ENCODE data around the gene RAP2B. TPM values are rescaled to one million over a fixed set of nuclear protein-coding genes. Genes with fewer than 3 reads are reported as not detected.

RAP2B gene
- polyA plus RNA-seq, 1 of the 3 experiments (the other 2 are of a cell fraction), result 7.3 TPM

DNA sequence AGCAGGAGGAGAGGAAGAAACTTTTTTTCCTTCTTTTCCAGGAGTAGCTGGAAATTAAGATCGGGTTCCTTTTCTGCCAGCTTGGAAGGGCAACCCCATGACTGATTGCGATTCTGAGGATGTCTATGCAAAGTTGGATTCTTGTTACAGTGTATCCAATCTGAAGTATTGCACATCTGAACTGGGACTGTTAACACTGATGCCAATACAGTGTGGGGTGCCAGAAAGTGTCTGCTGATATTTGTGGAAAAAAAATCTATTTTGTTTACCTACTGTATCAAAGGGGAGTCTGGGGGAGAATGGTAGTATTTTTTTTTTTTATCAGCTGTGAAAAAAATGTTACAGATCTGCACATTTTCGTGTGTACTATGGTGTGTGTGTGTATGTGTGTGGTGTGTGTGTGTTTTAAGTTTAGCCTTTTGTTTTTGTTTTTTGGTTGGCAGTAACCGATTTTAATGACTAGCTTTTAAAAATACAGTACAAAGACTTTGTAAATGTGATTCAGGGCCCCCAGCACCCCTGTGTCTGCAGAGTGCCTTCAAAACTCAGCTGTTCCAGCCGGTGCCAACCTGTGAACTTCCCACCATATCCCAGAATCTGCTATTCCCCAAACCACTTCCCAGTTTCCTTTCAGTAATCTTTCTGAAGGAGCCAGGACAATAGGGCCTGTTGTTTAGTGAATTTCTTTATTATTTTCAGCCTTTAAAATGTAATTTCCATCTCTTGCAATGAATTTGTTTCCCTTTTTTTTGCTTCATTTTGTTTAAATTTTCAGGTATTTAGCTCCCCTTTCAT lies 1.9 kb downstream of the RAP2B start:
- Histone ChIP-seq H3K36me3 (replicated peaks in 1 of 2; ENCODE audit: control insufficient read depth in 1 of 2, insufficient read depth in 2 of 2, low read length in 1 of 2) (peaks cover 12 to 49% of the 10 kb centered on the region in 2 experiments), H3K4me3 (ENCODE audit: low read depth in 2 of 2, low read length in 1 of 2) (peak overlapping the region; percentile 95 to 96), H2AFZ (ENCODE audit: low read depth) (no peak overlapping the region), H3K9ac (peak overlapping the region; percentile 91), H3F3A (replicated peaks; ENCODE audit: insufficient read depth) (peaks cover 32% of the 10 kb centered on the region), H3K27ac (ENCODE audit: low read depth in 2 of 2, low read length in 1 of 2) (peak overlapping the region in 1 of 2 experiments; percentile 71; a peak in 1 of 4 replicates), H3K4me1 (ENCODE audit: control insufficient read depth in 1 of 2, insufficient read depth in 2 of 2, low read depth in 1 of 2, low read length in 1 of 2) (peaks cover 4 to 20% of the 10 kb centered on the region in 2 experiments), H3K9me3 (no peaks in the 10 kb centered on the region), H3K4me2 (peak overlapping the region; percentile 88), H3K79me2 (ENCODE audit: insufficient read depth) (peaks cover 69% of the 10 kb centered on the region), H3K27me3 (ENCODE audit: insufficient read depth) (no peaks in the 10 kb centered on the region), H3K9me2 (no peaks in the 10 kb centered on the region), H4K20me1 (ENCODE audit: insufficient read depth) (peaks cover 59% of the 10 kb centered on the region)
- no peak for DNase-seq
- 21% methylated on average over 5 of the region's 5 CpGs for WGBS (ENCODE audit: low lambda C conversion rate)
- ChIA-PET POLR2A (interaction anchor here (0.5 kb wide), 1 partner anchor 116 kb away, joined by 3 read pairs; no protein-coding TSS in a partner anchor), CTCF (interaction anchor here (0.8 to 1.5 kb wide), 5 partner anchors 10 to 806 kb away, joined by 3 read pairs; no protein-coding TSS in a partner anchor)
- TF ChIP-seq EP300 (IDR thresholded peaks at IDR 0.05; ENCODE audit: borderline replicate concordance in 1 of 2, low read depth in 1 of 2, low read length in 1 of 2) (no peak), FOXJ3 (CRISPR knock-in tag; IDR thresholded peaks at IDR 0.05) (no peak), SIN3A (IDR thresholded peaks at IDR 0.05; ENCODE audit: borderline replicate concordance, low read depth, low read length) (no peak), ELF1 (IDR thresholded peaks at IDR 0.05) (no peak), TAF1 (IDR thresholded peaks at IDR 0.05; ENCODE audit: borderline replicate concordance, low read depth, low read length) (no peak), MXI1 (IDR thresholded peaks at IDR 0.05; ENCODE audit: low read depth, low read length) (no peak), EZH2phosphoT487 (IDR thresholded peaks at IDR 0.05; ENCODE audit: borderline replicate concordance, low read depth) (no peak), RXRA (IDR thresholded peaks at IDR 0.05; ENCODE audit: borderline replicate concordance, low read depth) (no peak), RFX5 (IDR thresholded peaks at IDR 0.05; ENCODE audit: low read length) (no peak), MEF2A (IDR thresholded peaks at IDR 0.05; ENCODE audit: borderline replicate concordance, low read depth) (no peak), CHD2 (IDR thresholded peaks at IDR 0.05; ENCODE audit: low read length, partially characterized antibody) (no peak), SMC3 (IDR thresholded peaks at IDR 0.05; ENCODE audit: low read depth, low read length) (no peak)
- TF ChIP-seq, protein P1, sequence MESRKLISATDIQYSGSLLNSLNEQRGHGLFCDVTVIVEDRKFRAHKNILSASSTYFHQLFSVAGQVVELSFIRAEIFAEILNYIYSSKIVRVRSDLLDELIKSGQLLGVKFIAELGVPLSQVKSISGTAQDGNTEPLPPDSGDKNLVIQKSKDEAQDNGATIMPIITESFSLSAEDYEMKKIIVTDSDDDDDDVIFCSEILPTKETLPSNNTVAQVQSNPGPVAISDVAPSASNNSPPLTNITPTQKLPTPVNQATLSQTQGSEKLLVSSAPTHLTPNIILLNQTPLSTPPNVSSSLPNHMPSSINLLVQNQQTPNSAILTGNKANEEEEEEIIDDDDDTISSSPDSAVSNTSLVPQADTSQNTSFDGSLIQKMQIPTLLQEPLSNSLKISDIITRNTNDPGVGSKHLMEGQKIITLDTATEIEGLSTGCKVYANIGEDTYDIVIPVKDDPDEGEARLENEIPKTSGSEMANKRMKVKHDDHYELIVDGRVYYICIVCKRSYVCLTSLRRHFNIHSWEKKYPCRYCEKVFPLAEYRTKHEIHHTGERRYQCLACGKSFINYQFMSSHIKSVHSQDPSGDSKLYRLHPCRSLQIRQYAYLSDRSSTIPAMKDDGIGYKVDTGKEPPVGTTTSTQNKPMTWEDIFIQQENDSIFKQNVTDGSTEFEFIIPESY (IDR thresholded peaks at IDR 0.05; ENCODE audit: borderline replicate concordance, low read depth), result no peak
- TF ChIP-seq, protein P2, sequence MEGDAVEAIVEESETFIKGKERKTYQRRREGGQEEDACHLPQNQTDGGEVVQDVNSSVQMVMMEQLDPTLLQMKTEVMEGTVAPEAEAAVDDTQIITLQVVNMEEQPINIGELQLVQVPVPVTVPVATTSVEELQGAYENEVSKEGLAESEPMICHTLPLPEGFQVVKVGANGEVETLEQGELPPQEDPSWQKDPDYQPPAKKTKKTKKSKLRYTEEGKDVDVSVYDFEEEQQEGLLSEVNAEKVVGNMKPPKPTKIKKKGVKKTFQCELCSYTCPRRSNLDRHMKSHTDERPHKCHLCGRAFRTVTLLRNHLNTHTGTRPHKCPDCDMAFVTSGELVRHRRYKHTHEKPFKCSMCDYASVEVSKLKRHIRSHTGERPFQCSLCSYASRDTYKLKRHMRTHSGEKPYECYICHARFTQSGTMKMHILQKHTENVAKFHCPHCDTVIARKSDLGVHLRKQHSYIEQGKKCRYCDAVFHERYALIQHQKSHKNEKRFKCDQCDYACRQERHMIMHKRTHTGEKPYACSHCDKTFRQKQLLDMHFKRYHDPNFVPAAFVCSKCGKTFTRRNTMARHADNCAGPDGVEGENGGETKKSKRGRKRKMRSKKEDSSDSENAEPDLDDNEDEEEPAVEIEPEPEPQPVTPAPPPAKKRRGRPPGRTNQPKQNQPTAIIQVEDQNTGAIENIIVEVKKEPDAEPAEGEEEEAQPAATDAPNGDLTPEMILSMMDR (IDR thresholded peaks at IDR 0.05), result no peak

All from SK-N-SH (cell line).